Fibroblast of lung (primary cell): Measurements from ENCODE around the gene SLC25A42. TPM values are rescaled to one million over a fixed set of nuclear protein-coding genes. Genes with fewer than 3 reads are reported as not detected.

Experiments used
- DNase-seq, 2 donors: peaks; one replicate each; pipeline versions ENCODE4 v3.0.0 to v3.0.0-alpha.2; 2010; ENCODE audit warnings: low read depth in 2 of 2
- H2AFZ ChIP-seq: 2 replicates; pipeline ENCODE4 v1.5.1; 2012; ENCODE audit warnings: low read length, control low read depth, inconsistent platforms
- H3K27ac ChIP-seq: 2 replicates; pipeline ENCODE4 v1.5.1; 2011; ENCODE audit warnings: low read length, control low read depth; ENCODE audit not compliant: insufficient read depth
- H3K27me3 ChIP-seq: 2 replicates; pipeline ENCODE4 v1.5.1; 2011; ENCODE audit warnings: mild to moderate bottlenecking, low read length; ENCODE audit not compliant: control insufficient read depth, insufficient read depth
- H3K36me3 ChIP-seq: 2 replicates; pipeline ENCODE4 v1.5.1; 2011; ENCODE audit warnings: low read length; ENCODE audit not compliant: control insufficient read depth, insufficient read depth
- H3K4me1 ChIP-seq: 2 replicates; pipeline ENCODE4 v1.5.1; 2011; ENCODE audit warnings: low read length; ENCODE audit not compliant: control insufficient read depth, insufficient read depth; ENCODE audit errors: extremely low read depth
- H3K4me2 ChIP-seq: 2 replicates; pipeline ENCODE4 v1.5.1; 2011; ENCODE audit warnings: low read length, control low read depth; ENCODE audit not compliant: insufficient read depth; ENCODE audit errors: extremely low read depth
- H3K4me3 ChIP-seq, 4 experiments: fragments of 200-600 bp in 1 of 4; sonication (generic) in 1 of 4; replicated peaks in 1 of 4; 2 replicates each; pipeline ENCODE4 v1.5.1; 2011 to 2016; ENCODE audit warnings: low read length in 4 of 4, low read depth in 3 of 4, mild to moderate bottlenecking in 3 of 4, control low read depth in 2 of 4, inconsistent platforms in 1 of 4, mixed read lengths in 1 of 4; ENCODE audit not compliant: insufficient read depth in 1 of 4; ENCODE audit errors: control extremely low read depth in 1 of 4
- H3K79me2 ChIP-seq: 2 replicates; pipeline ENCODE4 v1.5.1; 2012; ENCODE audit warnings: mild to moderate bottlenecking, low read length, inconsistent platforms; ENCODE audit not compliant: control insufficient read depth, insufficient read depth
- H3K9ac ChIP-seq: 2 replicates; pipeline ENCODE4 v1.5.1; 2011; ENCODE audit warnings: mild to moderate bottlenecking, low read length, control low read depth; ENCODE audit not compliant: insufficient read depth
- H3K9me3 ChIP-seq: 2 replicates; pipeline ENCODE4 v1.5.1; 2012; ENCODE audit warnings: low read depth, low read length; ENCODE audit not compliant: control insufficient read depth, insufficient read depth
- H4K20me1 ChIP-seq: 2 replicates; pipeline ENCODE4 v1.5.1; 2011; ENCODE audit warnings: low read length; ENCODE audit not compliant: control insufficient read depth, insufficient read depth; ENCODE audit errors: extremely low read depth
- CTCF ChIP-seq, 2 donors: IDR thresholded peaks in 1 of 2; conservative IDR thresholded peaks in 1 of 2; 1 replicate in 1 of 2; 2 replicates in 1 of 2; pipeline ENCODE4 v1.5.1; 2011 to 2012; ENCODE audit warnings: low read length in 2 of 2, control low read depth in 1 of 2, inconsistent platforms in 1 of 2, low read depth in 1 of 2, mild to moderate bottlenecking in 1 of 2
- EZH2 ChIP-seq: IDR thresholded peaks from 2 replicates; pipeline ENCODE4 v1.5.1; 2012; ENCODE audit warnings: low read length, control low read depth, mild to moderate bottlenecking; ENCODE audit errors: missing control alignments
- polyA plus RNA-seq, 2 donors: library from polyadenylated mRNA; depleted of rRNA in 1 of 2; stranded (reverse) in 1 of 2; unstranded in 1 of 2; fragments of >200 nt; gene quantifications; 2 replicates each; pipeline ENCODE4 v1.2.1, GENCODE V29; 2011 to 2012; ENCODE audit warnings: missing spikeins in 1 of 2
- total RNA-seq: library from RNA; depleted of rRNA; stranded (reverse); fragments of >200 nt; gene quantifications from 2 replicates; pipeline ENCODE4 v1.2.1, GENCODE V29; 2014

SLC25A42 gene
- total and polyA plus RNA-seq, 2 donors (not counting 1 experiment from before 2014, with no cell fraction given) = 3.6 to 7.1 TPM

DNA sequence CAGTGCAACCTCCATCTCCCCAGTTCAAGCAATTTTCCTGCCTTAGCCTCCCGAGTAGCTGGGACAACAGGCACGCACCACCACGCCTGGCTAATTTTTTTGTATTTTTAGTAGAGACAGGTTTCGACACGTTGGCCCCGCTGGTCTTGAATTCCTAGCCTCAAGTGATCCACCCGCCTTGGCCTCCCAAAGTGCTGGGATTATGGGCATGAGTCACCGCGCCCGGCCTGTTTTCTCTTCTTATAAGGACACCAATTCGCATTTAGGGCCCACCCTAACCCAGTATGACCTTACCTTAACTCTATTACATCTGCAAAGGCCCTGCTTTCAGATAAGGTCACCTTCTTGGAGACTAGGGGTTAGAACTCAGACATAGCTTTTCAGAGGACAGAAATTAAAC is 39.4 kb downstream of the SLC25A42 start:
- DNase-seq = no peak
- Histone ChIP-seq H3K27ac (no peak overlapping the region), H3K36me3 (no peaks in the 10 kb centered on the region), H4K20me1 (no peaks in the 10 kb centered on the region), H3K9ac (no peak overlapping the region), H3K79me2 (no peaks in the 10 kb centered on the region), H3K9me3 (no peaks in the 10 kb centered on the region), H3K4me3 (no peak overlapping the region), H2AFZ (no peak overlapping the region), H3K4me1 (peaks cover 3% of the 10 kb centered on the region), H3K27me3 (no peaks in the 10 kb centered on the region), H3K4me2 (no peak overlapping the region)
- no peak for TF ChIP-seq EZH2
- TF ChIP-seq CTCF (conservative IDR thresholded peaks at IDR 0.05 in 1 of 2, IDR thresholded peaks at IDR 0.05 in 1 of 2; ENCODE audit: low read depth in 1 of 2, low read length in 2 of 2) = no peak

DNA sequence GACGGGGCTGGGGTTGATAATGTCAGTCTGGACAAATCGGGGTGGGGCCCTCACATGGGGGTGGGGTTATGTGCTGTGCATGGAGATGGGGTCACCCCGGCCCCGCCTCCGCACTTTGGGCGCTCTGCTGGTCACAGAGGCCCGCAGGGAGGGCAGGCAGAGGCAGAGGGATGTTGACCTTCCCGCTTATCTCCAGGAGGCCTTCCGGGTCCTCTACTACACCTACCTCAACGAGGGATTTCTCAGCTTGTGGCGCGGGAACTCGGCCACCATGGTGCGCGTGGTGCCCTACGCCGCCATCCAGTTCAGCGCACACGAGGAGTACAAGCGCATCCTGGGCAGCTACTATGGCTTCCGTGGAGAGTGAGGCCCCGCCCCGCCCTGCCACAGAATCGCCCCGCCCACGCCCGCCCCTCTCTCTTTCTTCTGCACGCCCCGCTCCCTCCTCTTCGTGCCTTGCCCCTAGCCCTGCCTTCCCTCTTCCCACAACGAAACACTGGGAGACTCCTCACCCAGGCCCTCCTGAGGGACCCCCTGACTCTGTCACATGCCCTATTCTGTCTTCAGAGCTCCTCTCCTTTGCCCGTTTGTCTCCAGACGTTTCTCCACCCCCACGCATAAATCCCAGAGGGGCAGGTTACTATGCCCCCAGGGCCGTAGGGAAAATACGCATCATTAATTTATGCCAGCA is 41.7 kb downstream of the SLC25A42 start:
- peak overlapping the region; percentile 89 for H2AFZ ChIP-seq

More for the DNA sequence above, 41.7 kb downstream of the SLC25A42 start:
- peak; percentile 52 to 55 for DNase-seq
- Histone ChIP-seq H3K4me2 (peak overlapping the region; percentile 80), H3K79me2 (no peaks in the 10 kb centered on the region), H3K27me3 (no peaks in the 10 kb centered on the region), H4K20me1 (no peaks in the 10 kb centered on the region), H3K9me3 (no peaks in the 10 kb centered on the region), H3K4me1 (peaks cover 5% of the 10 kb centered on the region), H3K4me3 (peak overlapping the region; percentile 22 to 48 (median 42)), H3K36me3 (no peaks in the 10 kb centered on the region), H3K27ac (peak overlapping the region; percentile 10), H3K9ac (peak overlapping the region; percentile 16)
- TF ChIP-seq CTCF (conservative IDR thresholded peaks at IDR 0.05 in 1 of 2, IDR thresholded peaks at IDR 0.05 in 1 of 2; ENCODE audit: low read depth in 1 of 2, low read length in 2 of 2) = no peak
- no peak for TF ChIP-seq EZH2
